ENCODE measurements around the gene AFF3.

DNA sequence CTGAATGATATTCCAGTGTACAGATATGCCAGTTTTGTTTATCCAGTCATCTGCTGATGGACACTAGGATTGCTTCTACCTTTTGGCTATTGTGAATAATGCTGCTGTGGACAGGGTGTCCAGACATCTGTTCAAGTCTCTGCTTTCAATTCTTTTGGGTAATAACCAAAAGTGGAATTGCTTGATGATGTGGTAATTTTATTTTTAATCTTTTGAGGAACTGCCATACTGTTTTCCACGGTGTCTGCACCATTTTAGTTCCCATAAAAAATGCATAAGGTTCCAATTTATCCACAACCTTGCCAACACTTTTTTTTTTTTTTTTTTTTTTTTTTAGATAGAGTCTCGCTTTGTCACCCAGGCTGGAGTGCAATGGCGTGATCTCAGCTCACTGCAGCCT is 510.7 kb downstream of the AFF3 start:
- TF ChIP-seq, protein P1, sequence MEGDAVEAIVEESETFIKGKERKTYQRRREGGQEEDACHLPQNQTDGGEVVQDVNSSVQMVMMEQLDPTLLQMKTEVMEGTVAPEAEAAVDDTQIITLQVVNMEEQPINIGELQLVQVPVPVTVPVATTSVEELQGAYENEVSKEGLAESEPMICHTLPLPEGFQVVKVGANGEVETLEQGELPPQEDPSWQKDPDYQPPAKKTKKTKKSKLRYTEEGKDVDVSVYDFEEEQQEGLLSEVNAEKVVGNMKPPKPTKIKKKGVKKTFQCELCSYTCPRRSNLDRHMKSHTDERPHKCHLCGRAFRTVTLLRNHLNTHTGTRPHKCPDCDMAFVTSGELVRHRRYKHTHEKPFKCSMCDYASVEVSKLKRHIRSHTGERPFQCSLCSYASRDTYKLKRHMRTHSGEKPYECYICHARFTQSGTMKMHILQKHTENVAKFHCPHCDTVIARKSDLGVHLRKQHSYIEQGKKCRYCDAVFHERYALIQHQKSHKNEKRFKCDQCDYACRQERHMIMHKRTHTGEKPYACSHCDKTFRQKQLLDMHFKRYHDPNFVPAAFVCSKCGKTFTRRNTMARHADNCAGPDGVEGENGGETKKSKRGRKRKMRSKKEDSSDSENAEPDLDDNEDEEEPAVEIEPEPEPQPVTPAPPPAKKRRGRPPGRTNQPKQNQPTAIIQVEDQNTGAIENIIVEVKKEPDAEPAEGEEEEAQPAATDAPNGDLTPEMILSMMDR (conservative IDR thresholded peaks at IDR 0.05): no peak
- TF ChIP-seq EZH2 (IDR thresholded peaks at IDR 0.05; ENCODE audit: low read depth): no peak

All from PC-9 (cell line).